ENCODE data around the gene PHAF1.

GRCh38 chr16:67179421-67180080 lies 69.8 kb downstream of the PHAF1 start:
- TF ChIP-seq EZH2 (IDR thresholded peaks at IDR 0.05; ENCODE audit: borderline replicate concordance, low read length) (no peak), CTCF (conservative IDR thresholded peaks at IDR 0.05 in 1 of 2, IDR thresholded peaks at IDR 0.05 in 1 of 2; ENCODE audit: extremely low read depth in 1 of 2, insufficient read depth in 1 of 2, low read depth in 1 of 2, low read length in 2 of 2) (peak in 1 of 2 donors; percentile 11)
